Activated CD8-positive, alpha-beta memory T cell treated with anti-CD3 and anti-CD28 coated beads, Interleukin-2, amount 50 U/mL, for 24 hours (primary cell): ENCODE measurements around the gene DTD1.

ENCODE experiments used
- DNase-seq: peaks from one replicate; pipeline ENCODE4 v3.0.0-alpha.2; 2020; ENCODE audit errors: extremely low read depth

The DTD1 gene

GRCh38 chr20:18587665-18588573 lies at the start of gene DTD1:
TSS of gene DTD1 (plus strand) at chr20:18588054. CDS start at chr20:18588073, 19 bp downstream.
- DNase-seq = peak; percentile 71

- DNase-seq = no peak
These were observed 46.1 kb upstream of the DTD1 start for GRCh38 chr20:18541741-18542140.

- DNase-seq = no peak
These were observed 44.6 kb upstream of the DTD1 start for GRCh38 chr20:18543216-18543615.

DNA sequence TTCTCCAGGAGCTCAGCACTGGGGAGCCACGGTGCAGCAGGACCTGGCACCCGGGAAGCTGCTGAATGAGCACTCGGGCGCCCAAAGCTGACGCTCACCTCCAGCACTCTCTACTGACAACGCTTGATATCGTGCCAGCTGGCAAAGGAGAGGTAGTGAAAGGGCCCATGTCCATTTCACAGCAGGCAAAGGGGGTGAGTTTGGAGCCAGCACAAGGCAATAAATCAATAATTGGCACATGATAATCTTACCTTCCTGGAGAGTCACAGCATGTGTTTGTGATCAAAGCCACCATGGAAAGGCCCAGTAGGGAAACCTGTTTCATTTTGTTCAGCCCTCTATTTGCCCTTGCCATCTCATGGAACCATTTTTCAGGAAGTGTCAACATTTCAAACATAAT lies 43.9 kb upstream of the DTD1 start:
- no peak for DNase-seq

- no peak for DNase-seq
These were observed 42.3 kb upstream of the DTD1 start for GRCh38 chr20:18545566-18545965.

DNA sequence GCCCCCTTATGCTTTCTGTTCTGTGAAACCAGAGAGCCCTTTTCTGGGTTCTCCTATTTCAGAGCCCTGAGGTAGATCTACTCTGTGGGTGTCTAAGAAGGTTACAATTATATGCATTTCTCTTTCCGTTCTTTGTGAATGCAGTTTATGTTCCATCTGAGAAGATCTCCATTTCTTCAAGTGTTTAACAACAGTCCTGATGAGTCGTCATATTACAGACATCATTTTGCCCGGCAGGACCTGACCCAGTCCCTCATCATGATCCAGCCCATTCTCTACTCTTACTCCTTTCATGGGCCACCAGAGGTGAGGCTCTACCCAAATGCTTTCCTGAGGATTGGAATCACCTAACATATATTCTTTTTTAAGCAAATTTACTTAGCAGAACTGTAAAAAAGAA lies 39.4 kb upstream of the DTD1 start:
- DNase-seq = no peak

GRCh38 chr20:18553746-18554145 lies 34.1 kb upstream of the DTD1 start:
- no peak for DNase-seq

DNA sequence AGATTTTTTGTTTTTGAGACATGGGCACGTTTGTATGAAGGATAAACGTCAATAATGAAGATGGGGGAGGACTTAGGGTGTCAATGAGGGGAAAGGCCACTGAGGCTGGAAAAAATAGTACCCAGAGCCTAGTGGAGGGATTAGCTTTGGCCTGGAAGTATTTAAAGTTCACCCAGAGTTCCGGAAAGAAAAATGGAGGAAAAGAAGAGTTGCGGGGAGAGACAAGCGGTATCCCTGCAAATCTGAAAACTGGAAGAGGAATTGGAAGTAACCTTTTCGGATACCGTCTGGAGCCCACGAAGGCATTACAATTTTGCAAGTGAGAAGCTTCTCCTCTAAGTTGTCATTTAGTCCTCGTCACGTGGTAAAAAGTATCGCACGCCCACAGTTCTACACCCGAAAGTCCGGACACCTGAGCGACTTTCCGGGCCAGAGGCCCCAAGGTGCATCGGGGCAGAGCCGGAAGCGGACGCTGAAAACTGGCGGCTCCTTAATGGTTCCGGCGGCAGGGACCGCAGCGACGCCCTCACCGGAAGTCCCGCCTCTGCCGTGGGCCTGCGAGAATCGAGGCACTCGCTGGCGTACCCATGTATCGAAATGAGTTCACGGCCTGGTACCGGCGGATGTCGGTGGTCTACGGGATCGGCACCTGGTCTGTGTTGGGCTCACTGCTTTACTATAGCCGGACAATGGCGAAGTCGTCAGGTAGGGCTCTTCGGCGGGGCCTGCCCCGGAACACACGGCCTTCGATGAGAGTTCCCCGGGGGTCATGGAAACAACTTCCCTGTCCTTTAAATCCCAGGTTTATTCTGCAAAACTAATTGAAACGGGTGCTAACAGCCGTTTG lies 20.7 kb upstream of the DTD1 start, which contains the start of gene SMIM26:
TSS of gene SMIM26 (plus strand) at position 541 of the 847 bp plus-strand sequence. CDS start at position 588, 47 bp downstream.
- peak; percentile 83 for DNase-seq

- no peak for DNase-seq
These were observed 20.1 kb upstream of the DTD1 start for GRCh38 chr20:18567739-18568091.

- no peak for DNase-seq
These were observed 16.8 kb upstream of the DTD1 start for GRCh38 chr20:18571009-18571408.

- DNase-seq = no peak
These were observed 16.3 kb upstream of the DTD1 start for GRCh38 chr20:18571578-18571977.

- no peak for DNase-seq
These were observed 9.9 kb upstream of the DTD1 start for GRCh38 chr20:18577942-18578341.

- DNase-seq = no peak
These were observed 9.3 kb upstream of the DTD1 start for GRCh38 chr20:18578581-18578980.

DNA sequence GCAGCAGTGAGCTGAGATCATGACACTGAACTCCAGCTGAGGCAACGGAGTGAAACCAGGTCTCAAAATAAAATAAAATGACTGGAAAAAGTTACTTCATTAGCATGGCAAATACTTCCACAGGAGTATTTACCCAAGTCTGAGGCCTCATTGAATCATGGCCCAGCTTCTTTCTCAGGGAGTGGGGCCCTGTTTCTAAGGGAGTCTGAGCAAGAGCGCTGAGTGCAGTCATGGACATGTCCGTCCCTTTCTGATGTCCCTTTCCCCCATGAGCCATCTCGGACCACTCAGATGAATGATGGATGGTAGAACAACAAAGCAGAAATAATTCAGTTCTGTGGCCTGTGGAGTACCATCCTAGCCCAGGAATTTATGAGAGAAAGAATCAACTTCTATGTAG lies 7.8 kb upstream of the DTD1 start:
- no peak for DNase-seq

- no peak for DNase-seq
These were observed 2.7 kb upstream of the DTD1 start for GRCh38 chr20:18585134-18585533.

DNA sequence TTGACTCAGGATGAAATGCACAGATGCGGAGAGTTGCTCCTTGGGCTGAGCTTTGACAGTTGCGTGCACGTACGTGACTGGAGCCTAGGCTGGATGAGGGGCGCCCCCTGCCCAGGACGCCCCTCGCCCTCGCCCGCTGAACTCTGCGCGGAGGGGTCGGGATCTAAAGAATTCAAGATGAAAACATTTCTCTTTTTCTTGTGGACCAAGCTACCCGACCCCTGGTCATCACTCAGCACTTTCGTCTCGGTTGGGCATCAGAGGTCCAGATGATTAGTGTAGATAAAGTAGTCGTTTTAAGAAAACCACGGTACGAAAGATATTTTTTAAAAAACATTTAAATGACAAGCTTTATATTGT lies 700 bp downstream of the DTD1 start:
- DNase-seq = no peak

DNA sequence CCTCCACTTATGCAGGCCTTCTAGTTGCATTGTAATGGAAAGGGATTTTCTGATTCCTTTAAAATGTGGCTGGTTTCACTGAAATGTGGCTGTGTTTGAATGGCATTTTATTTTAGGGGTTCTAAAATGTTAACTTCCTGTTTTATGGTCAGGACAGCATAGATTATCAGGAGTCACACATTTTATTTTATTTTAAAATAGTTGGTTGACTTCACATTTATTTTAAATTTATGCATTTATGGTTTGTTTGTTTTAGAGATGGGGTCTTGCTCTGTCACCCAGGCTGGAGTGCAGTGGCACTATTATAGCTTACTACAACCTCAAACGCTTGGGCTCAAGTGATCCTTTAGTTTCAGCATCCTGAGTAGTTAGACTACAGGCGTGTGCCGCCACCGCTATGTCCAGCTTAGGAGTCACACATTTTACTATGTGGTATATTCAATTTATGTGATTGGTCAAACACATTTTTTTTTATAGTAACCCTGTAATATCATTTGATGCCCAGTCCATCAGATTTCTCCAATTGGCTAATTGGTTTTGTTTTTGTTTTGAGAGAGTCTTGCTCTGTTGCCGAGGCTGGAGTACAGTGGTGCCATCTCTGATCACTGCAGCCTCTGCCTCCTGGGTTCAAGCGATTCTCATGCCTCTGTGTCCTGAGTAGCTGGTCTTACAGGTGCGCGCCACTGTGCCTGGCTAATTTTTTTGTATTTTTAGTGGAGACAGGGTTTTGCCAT lies 2.3 kb downstream of the DTD1 start:
- no peak for DNase-seq

DNA sequence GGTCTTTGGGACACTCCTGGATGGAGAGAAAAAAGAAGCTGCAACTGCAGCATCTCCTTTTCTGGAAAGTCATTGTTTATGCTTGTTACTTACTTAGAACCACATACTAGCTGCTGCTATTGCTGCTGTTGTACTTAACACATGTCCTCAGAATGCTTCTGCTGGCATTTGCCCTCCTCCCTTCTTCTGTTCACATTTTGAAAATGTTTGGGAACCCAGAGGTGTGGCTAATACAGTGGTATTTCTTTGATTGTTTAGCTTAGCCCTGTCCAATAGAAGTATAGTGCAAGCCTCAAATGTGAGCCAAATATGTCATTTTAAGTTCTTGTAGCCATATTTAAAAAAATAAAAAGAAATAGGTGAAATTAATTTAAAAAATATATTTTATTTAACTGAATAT lies 8.4 kb downstream of the DTD1 start:
- no peak for DNase-seq

DNA sequence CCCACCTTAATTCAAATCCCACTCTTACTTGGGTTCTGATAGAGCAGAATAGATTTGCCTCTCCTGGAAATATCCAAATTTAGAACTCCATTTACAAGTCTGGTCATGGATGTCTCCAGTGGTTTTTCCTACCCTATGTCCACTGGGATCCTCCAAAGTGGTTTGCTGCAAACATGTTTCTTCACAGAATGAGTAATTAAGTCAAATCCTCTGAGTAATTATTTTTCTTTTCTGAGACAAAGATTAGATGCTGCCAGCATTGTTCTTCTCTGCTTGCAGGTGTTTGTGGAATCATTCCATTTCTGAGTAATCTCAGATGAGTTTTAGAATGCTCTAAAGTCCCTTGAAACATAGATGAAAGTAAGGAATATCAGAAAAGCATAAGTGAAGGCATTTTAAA lies 21.9 kb downstream of the DTD1 start:
- no peak for DNase-seq

GRCh38 chr20:18611492-18611891 lies 23.6 kb downstream of the DTD1 start:
- DNase-seq = no peak

DNA sequence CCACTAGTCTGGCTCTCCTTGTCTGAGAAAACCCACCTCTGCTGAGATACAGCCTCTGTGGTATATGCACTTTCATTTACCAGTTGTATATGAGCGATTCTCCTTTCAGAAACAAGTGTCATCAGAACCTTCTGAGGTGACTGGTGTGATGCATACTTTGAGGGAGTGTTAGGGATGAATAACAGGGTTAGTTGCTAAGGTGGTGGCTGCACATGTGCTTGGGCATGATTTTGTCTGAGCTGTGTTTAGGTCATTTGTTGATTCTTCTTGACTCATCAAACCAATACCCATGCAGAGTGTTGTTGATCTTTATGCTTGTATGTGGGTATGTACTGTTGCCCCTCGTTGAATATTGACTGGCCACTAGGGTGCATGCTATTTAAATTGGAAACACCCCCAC lies 25.7 kb downstream of the DTD1 start:
- no peak for DNase-seq

GRCh38 chr20:18614244-18614643 lies 26.4 kb downstream of the DTD1 start:
- DNase-seq = no peak
